Tibial nerve (tissue), 4 donors: Measurements from ENCODE around the gene TEX26. TPM values are rescaled to one million over a fixed set of nuclear protein-coding genes. Genes with fewer than 3 reads are reported as not detected.

ENCODE experiments used
- DNase-seq, 2 donors: peaks; one replicate each; pipeline ENCODE4 v3.0.0-alpha.2; 2019; ENCODE audit warnings: low spot score in 2 of 2
- H3K27ac ChIP-seq, 4 donors: fragments of 200-600 bp; sonication (generic) in 3 of 4; one replicate each; pipeline ENCODE4 v1.5.1; 2017 to 2019; ENCODE audit warnings: mild to moderate bottlenecking in 1 of 4
- H3K27me3 ChIP-seq, 2 donors: fragments of 200-600 bp; sonication (generic) in 1 of 2; one replicate each; pipeline versions ENCODE4 v1.5.1 to v1.6.0; 2017 to 2019
- H3K36me3 ChIP-seq, 3 donors: fragments of 200-600 bp; sonication (generic); one replicate each; pipeline ENCODE4 v1.5.1; 2018 to 2019
- H3K4me1 ChIP-seq, 4 donors: fragments of 200-600 bp; sonication (generic) in 3 of 4; one replicate each; pipeline ENCODE4 v1.5.1; 2017 to 2019
- H3K4me3 ChIP-seq, 4 donors: fragments of 200-600 bp; sonication (generic) in 3 of 4; one replicate each; pipeline ENCODE4 v1.5.1; 2017 to 2019; ENCODE audit warnings: mild to moderate bottlenecking in 1 of 4, moderate library complexity in 1 of 4
- H3K9me3 ChIP-seq, 4 donors: fragments of 200-600 bp; sonication (generic) in 3 of 4; one replicate each; pipeline ENCODE4 v1.5.1; 2017 to 2019
- EP300 ChIP-seq, 2 donors: sonication (generic); formaldehyde crosslinking; IDR thresholded peaks; one replicate each; pipeline ENCODE4 v1.6.1; 2017; ENCODE audit warnings: antibody characterized with exemption in 2 of 2, mild to moderate bottlenecking in 1 of 2
- POLR2A ChIP-seq, 2 donors: fragments of 450-650 bp; IDR thresholded peaks; one replicate each; pipeline ENCODE4 v1.6.1; 2017; ENCODE audit warnings: antibody characterized with exemption in 2 of 2, mild to moderate bottlenecking in 2 of 2, moderate library complexity in 2 of 2
- whole genome bisulfite sequencing, 2 donors: methylation state at CpG; one replicate each; pipeline ENCODE4 v1.1.5; 2018; 5-methylcytosine and 5-hydroxymethylcytosine counted together
- total RNA-seq, 4 donors: library from RNA; depleted of rRNA; stranded (reverse); fragments of >200 nt; gene quantifications; one replicate each; pipeline ENCODE4 v1.1.0, GENCODE V29; 2016
- TF ChIP-seq, protein P1 (sequence below), 5 experiments: fragments of 200-600 bp in 3 of 5; fragments of 450-650 bp in 2 of 5; sonication (generic) in 3 of 5; IDR thresholded peaks; one replicate each; pipeline ENCODE4 v1.5.1; 2016 to 2019; ENCODE audit warnings: antibody characterized with exemption in 5 of 5, mild to moderate bottlenecking in 3 of 5, moderate library complexity in 2 of 5

The TEX26 gene
- total RNA-seq, 4 donors from 2014 or later = not detected

DNA sequence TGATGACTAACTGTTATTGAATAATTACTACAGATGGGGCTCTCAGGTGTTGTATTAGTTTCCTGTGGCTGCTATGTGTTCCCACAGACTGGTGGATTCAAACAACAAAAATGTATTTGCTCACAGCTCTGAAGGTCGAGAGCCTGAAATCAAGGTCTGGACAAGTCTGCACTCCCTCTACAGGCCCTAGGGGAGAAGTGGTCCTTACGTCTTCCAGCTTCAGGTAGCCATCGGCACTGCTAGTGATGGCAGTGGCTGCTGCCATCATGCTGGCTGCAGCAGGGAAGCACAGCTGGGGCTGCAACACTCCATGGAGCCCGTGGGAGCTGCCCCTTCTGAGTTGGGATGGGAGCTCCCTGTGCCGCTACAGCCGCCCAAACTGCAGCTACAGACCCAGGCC is 1.9 kb downstream of the TEX26 start:
- 63 to 75% methylated on average over 2 of the region's 6 CpGs for WGBS, 2 donors

DNA sequence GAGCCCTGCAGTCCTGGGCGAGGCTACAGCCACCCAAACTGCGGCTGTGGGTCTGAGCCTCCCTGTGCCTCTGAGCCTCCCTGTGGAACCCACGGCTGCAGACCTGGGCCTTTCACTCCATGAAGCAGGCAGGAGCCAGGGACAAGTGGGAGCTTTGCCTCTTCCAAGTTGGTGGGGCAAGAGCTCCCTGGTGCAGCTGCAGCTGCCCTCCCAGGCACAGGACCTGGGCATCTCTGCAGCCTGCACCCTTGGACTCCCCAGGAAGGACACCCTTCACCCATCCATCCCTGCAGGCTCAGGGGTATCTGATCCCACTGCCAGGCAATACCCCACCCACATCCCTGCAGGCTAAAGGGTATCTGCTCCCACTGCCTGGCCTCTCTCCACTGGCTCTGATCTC is 2.3 kb downstream of the TEX26 start:
- no peaks in the 10 kb centered on the region for H3K36me3 ChIP-seq
- H3K27ac ChIP-seq = no peak overlapping the region
- H3K9me3 ChIP-seq = peaks cover 0 to 11% (median 0%) of the 10 kb centered on the region in 4 donors
- no peaks in the 10 kb centered on the region for H3K4me1 ChIP-seq
- no peak for DNase-seq
- WGBS, 2 donors = 90 to 100% methylated on average over 1 to 3 of the region's 3 CpGs
- no peak for TF ChIP-seq POLR2A (IDR thresholded peaks at IDR 0.05)
- TF ChIP-seq, protein P1, sequence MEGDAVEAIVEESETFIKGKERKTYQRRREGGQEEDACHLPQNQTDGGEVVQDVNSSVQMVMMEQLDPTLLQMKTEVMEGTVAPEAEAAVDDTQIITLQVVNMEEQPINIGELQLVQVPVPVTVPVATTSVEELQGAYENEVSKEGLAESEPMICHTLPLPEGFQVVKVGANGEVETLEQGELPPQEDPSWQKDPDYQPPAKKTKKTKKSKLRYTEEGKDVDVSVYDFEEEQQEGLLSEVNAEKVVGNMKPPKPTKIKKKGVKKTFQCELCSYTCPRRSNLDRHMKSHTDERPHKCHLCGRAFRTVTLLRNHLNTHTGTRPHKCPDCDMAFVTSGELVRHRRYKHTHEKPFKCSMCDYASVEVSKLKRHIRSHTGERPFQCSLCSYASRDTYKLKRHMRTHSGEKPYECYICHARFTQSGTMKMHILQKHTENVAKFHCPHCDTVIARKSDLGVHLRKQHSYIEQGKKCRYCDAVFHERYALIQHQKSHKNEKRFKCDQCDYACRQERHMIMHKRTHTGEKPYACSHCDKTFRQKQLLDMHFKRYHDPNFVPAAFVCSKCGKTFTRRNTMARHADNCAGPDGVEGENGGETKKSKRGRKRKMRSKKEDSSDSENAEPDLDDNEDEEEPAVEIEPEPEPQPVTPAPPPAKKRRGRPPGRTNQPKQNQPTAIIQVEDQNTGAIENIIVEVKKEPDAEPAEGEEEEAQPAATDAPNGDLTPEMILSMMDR (IDR thresholded peaks at IDR 0.05) = no peak
- TF ChIP-seq EP300 (IDR thresholded peaks at IDR 0.05) = no peak
- no peaks in the 10 kb centered on the region for H3K27me3 ChIP-seq
- H3K4me3 ChIP-seq = no peak overlapping the region

More for the DNA sequence above, 1.9 kb downstream of the TEX26 start:
- H3K4me1 ChIP-seq = no peaks in the 10 kb centered on the region
- no peak overlapping the region for H3K27ac ChIP-seq
- DNase-seq = no peak
- peaks cover 0 to 11% (median 0%) of the 10 kb centered on the region in 4 donors for H3K9me3 ChIP-seq
- no peak overlapping the region for H3K4me3 ChIP-seq
- no peaks in the 10 kb centered on the region for H3K36me3 ChIP-seq
- no peaks in the 10 kb centered on the region for H3K27me3 ChIP-seq
- TF ChIP-seq, protein P1 (IDR thresholded peaks at IDR 0.05) = no peak
- TF ChIP-seq EP300 (IDR thresholded peaks at IDR 0.05) (no peak), POLR2A (IDR thresholded peaks at IDR 0.05) (no peak)

DNA sequence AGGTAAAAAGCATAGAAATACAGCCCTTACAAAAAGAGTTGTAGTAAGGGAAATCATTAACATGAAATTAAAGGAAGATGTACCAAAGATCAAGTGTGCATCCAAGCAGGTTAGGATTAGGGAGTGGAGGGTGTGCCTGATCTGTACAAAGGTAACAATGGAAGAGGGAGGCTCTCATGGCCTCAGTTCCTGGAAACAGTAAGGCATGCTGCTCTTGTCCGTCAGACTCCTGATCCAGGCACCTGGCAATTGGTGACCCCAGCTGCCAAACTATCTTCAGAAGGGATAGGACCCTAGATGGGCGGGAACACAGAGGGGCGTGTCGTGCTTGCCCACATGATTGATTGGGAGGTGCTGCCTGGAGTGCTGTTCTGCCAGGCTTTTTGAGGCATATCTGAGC is 4.5 kb downstream of the TEX26 start:
- DNase-seq = no peak
- H3K27ac ChIP-seq = no peak overlapping the region
- H3K27me3 ChIP-seq = no peaks in the 10 kb centered on the region
- no peaks in the 10 kb centered on the region for H3K4me1 ChIP-seq
- no peak overlapping the region for H3K4me3 ChIP-seq
- TF ChIP-seq EP300 (IDR thresholded peaks at IDR 0.05) = no peak
- TF ChIP-seq, protein P1 (IDR thresholded peaks at IDR 0.05) = no peak
- no peak for TF ChIP-seq POLR2A (IDR thresholded peaks at IDR 0.05)
- no peaks in the 10 kb centered on the region for H3K36me3 ChIP-seq
- H3K9me3 ChIP-seq = peaks cover 0 to 11% (median 0%) of the 10 kb centered on the region in 4 donors
- WGBS, 2 donors = 82 to 83% methylated on average over 4 of the region's 4 CpGs

DNA sequence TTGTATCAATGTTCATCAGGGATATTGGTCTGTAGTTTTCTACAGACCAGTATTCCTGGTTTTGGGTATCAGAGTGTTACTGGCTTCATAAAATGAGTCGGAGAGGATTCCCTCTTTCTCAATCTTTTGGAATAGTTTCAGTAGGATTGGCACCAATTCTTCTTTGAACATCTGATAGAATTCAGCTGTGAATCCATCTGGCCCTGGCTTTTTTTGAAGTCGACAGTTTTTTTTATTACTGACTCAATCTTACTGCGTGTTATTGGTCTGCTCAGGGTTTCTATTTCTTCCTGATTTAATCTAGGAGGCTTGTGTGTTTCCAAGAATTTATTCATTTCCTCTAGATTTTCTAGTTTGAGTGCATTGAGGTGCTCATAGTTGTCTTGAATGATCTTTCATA is 11.4 kb downstream of the TEX26 start:
- DNase-seq = no peak
- 76 to 84% methylated on average over 3 of the region's 3 CpGs for WGBS, 2 donors
- Histone ChIP-seq H3K36me3 (no peaks in the 10 kb centered on the region), H3K27ac (no peak overlapping the region), H3K4me3 (no peak overlapping the region), H3K9me3 (peaks cover 0 to 21% (median 0%) of the 10 kb centered on the region in 4 donors), H3K27me3 (no peaks in the 10 kb centered on the region), H3K4me1 (no peaks in the 10 kb centered on the region)
- TF ChIP-seq POLR2A (IDR thresholded peaks at IDR 0.05) (no peak), EP300 (IDR thresholded peaks at IDR 0.05) (no peak)
- TF ChIP-seq, protein P1 (IDR thresholded peaks at IDR 0.05) = no peak

DNA sequence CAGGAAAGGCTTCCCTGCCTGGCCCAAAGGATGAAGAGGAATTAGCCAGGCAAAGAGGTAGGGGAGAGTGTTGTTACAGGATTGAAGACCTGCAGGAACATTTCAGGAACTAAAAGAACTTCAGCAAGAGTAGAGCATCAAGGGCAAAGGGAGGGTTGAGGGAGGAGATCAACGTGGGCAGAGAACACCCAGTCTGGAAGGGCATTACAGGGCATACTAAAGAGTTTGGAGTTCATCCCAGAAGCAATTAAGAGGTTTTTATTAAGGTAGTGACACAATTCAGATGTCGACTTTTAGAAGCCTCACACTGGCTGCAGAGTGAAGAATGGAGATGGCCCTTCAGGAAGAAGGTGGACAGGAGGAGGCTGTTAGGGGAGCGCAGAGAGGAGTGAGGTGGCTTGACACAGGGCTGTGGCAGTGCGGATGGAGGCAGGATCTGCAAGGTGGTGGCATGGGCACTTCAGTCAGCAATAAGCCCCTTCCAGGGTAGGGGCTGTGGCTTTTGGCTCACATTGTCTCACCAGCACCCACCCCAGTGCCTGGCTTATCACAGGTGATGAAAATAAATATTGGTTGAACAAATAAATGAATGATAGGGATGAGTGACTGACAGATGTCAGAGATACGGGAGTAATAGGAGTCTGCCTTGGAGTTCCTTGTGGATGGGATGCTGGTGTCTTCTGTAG is 24.9 kb downstream of the TEX26 start:
- peaks cover 0 to 13% (median 0%) of the 10 kb centered on the region in 4 donors for H3K9me3 ChIP-seq
- TF ChIP-seq EP300 (IDR thresholded peaks at IDR 0.05) = no peak
- no peak for TF ChIP-seq POLR2A (IDR thresholded peaks at IDR 0.05)
- TF ChIP-seq, protein P1 (IDR thresholded peaks at IDR 0.05) = no peak
- no peak overlapping the region for H3K4me3 ChIP-seq
- H3K27me3 ChIP-seq = no peaks in the 10 kb centered on the region
- no peak for DNase-seq
- no peak overlapping the region for H3K27ac ChIP-seq
- 80 to 84% methylated on average over 5 of the region's 5 CpGs for WGBS, 2 donors
- H3K36me3 ChIP-seq = no peaks in the 10 kb centered on the region
- H3K4me1 ChIP-seq = no peaks in the 10 kb centered on the region
